Frontal cortex (tissue), 4 donors: ENCODE measurements around the gene WASF2. TPM values are rescaled to one million over a fixed set of nuclear protein-coding genes. Genes with fewer than 3 reads are reported as not detected.
"Not testable (repeated sequence)": the region's sequence is repeated elsewhere in the genome, so short reads cannot be mapped to it uniquely, and the experiment has no call there.

Experiments used
- DNase-seq, 2 donors: peaks; one replicate each; pipeline ENCODE4 v3.0.0; 2012; ENCODE audit warnings: low spot score in 2 of 2
- FAIRE-seq: peaks from 2 replicates; lab custom pipeline; 2012; peaks lifted over from hg19 to GRCh38; lab: Jason Lieb, UNC
- total RNA-seq: library from RNA; depleted of rRNA; stranded (reverse); fragments of >200 nt; gene quantifications from one replicate; pipeline ENCODE4 v1.2.3, GENCODE V29; 2014
- donor health status: control.
- donor health status: control.
- donor health status: control.

Gene WASF2
- total RNA-seq, 1 donor from 2014 or later: 4.5 TPM

- FAIRE-seq (no peak), DNase-seq (no peak)
Measured at GRCh38 chr1:27503844-27504587, 14.0 kb upstream of the WASF2 start.

DNA sequence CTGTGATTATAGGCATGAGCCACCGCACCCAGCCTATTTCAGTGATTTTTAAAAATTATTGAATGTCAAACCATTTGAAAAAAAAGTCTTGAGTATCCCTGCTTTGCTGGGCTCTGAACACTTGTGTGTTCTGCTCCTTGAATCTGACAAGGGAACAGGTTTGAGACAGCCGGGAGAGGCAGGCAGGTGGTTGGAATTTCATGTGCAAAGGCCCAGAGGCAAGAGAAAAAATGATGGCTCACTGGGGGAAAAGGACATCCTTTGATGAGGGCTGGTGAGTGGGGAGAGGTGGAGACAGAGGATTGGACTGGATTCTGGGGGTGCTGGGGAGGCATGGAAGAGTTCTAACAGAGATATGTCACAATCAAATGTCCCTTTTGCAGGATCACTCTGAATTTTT lies 13.1 kb upstream of the WASF2 start:
- FAIRE-seq (no peak), DNase-seq (no peak)

DNA sequence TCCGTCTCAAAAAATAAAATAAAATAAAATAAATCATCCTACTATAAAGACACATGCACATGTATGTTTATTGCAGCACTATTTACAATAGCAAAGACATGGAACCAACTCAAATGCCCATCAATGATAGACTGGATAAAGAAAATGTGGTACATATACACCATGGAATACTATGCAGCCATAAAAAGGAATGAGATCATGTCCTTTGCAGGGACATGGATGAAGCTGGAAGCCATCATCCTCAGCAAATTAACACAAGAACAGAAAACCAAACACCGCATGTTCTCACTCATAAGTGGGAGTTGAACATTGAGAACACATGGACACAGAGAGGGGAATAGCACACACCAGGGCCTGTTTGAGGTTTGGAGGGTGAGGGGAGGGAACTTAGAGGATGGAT lies 11.2 kb upstream of the WASF2 start:
- not testable (repeated sequence) for FAIRE-seq, DNase-seq

DNA sequence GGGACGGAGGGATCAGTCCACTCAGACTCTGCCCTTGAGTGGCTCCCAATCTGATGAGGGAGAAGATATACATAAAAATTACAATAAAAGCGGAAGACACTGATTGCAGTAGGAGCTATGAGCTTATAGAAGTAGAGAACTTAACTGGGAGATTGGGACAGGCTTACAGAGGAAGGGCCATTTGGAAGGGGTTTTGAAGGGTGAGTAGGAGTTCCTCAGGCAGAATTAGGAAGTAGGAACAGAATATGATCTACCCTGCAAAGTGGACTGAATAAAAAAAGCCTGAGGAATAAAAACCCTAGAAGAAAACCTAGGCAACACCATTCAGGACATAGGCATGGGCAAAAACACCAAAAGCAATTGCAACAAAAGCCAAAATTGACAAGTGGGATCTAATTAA lies 9.2 kb upstream of the WASF2 start:
- FAIRE-seq (no peak), DNase-seq (no peak)

- FAIRE-seq (no peak), DNase-seq (no peak)
Measured at GRCh38 chr1:27496604-27497155, 6.7 kb upstream of the WASF2 start.

- FAIRE-seq (no peak), DNase-seq (no peak)
Measured at GRCh38 chr1:27492796-27493195, 2.8 kb upstream of the WASF2 start.

GRCh38 chr1:27491748-27492700 lies 2.1 kb upstream of the WASF2 start:
- DNase-seq: no peak
- FAIRE-seq: no peak

DNA sequence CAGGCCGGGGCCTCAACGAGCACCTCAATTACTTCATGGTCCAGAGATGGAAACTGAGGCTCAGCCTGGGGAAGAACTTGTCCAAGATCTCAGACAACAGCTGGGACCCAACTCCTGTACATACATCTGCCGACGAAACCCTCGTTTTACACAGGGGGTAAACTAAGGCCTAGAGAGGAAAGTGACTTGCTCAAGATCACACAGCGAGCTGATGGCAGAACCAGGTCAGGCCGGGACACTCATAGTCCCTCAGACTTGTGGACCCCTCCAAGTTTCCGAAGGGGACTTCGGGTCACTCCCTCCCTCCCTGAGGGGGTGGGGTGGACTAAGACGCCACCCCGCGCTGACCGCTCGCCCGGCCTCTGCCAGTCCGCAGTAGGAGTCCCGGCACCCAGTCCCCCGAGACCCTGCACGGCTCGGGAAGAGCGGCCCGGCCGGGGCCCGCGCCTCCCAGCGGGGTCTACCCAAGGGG lies 430 bp downstream of the WASF2 start:
- no peak for DNase-seq
- FAIRE-seq: no peak

DNA sequence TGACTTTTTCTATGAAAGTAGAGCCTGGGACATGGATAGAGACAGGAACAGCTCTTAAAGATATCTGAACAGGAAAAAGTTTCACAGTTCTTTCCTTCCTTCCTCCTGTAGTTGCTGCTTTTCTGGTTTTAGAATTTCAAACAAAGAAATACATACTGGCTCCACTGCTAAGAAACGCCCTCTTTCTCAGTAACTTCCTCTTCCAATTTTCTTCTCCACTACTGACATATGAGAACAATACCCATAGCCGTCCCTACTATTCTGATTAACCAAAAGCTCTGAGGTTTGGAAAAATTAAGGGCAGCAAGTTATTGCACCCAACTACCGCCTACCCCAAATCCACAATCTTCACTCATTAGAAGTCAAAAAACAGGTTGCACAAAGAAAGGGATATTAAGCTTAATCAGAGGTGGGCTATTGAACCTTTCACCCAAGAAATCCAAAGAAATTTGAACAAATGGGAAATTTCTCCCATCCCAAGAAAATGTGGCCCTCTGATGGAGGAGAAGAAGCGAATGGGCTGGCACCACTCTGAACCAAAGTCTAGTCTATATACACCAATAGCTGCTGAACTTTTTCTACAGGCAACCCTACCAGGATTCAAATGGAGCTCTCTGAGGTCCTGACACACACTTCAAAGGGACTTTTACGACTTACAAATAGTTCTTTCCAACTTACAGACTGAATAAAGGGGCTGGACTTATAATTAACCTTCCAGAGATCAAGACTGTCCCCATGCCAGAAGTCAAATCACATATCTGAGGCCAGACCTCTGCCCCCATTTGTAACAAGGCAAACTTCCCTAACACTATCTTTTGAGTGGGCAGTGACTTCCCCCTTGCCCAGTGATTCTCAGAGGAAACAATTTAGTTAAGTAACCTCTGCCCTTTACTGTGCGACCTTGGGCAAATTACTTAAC lies 1.7 kb downstream of the WASF2 start:
- FAIRE-seq (no peak), DNase-seq (no peak)

GRCh38 chr1:27485363-27485762 lies 4.6 kb downstream of the WASF2 start:
- no peak for DNase-seq
- FAIRE-seq: no peak

- FAIRE-seq (no peak), DNase-seq (no peak)
Measured at GRCh38 chr1:27483659-27484058, 6.3 kb downstream of the WASF2 start.

DNA sequence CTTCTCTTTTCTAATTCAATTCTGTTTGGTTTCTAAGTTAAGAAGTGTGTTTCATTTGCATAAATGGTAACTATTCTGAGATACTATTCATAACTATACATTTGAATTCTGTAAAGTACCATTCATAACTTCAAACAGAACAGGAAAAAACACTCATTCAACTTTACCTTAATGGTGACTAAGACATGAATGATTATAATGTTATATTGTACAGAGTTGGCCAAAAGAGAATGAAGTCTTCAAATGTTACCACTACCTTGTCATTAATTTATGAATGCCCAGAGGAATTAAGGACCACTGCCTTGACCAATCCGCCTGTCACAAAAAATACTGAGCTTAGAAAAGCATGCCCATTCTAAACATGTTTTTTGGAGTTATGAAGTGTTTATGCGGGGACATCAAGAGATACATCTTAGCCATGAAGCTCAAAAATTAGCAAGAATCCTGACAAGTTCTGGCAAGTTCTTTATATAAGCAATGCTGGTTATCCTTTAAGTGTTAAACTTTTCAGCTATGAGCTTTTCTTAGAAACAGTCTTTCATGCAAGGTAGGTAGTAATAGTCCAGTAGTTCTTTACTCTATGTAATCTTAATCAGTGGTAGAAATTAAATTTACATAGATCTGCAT lies 7.9 kb downstream of the WASF2 start:
- DNase-seq: no peak

DNA sequence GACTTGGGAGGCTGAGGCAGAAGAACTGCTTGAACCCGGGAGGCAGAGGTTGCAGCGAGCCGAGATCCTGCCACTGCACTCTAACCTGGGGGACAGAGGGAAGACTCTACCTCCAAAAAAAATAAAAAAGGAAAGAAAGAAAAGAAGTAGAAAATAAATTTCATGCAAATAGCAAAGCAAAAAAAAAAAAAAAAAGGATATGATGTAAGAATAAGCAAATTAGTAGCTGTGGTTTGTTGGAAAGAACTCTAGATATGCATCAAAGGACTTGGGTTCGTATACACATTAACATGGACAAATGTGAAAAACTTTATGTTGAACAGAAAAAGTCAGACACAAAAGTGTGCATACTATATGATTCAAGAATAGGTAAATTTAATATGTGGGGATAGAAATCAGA lies 11.9 kb downstream of the WASF2 start:
- no peak for FAIRE-seq
- no peak for DNase-seq

More for the DNA sequence above, 7.9 kb downstream of the WASF2 start:
- FAIRE-seq: no peak

DNA sequence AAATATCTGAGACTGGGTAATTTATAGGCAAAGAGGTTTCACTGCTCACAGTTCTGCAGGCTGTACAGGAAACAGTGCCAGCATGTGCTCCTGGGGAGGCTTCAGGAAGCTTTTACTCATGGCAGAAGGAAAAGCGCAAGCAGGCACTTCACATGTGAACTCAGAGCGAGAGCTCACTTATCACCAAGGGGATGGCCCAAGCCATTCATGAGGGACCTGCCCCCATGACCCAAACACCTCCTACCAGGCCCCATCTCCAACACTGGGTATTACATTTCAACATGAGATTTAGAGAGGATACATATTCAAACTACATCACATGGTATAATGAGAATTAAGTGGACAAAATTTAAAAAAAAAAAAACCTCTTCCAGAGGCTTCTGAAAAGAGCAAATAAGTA lies 13.7 kb downstream of the WASF2 start:
- FAIRE-seq: no peak

DNA sequence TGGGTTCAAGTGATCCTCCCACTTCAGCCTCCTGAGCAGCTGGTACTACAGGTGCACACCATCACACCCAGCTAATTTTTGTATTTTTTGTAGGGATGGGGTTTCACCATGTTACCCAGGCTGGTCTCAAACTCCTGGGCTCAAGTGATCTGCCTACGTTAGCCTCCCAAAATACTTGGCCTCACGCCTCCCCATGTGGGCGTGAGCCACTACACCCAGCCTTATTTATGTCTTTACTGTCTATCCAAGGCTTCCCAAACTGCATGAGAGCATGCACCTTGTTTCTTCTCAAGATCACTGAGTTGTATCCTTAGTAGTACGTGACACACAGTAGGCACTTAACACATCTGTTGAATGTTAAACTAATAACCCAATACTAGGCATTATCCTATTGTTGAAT lies 14.2 kb downstream of the WASF2 start:
- FAIRE-seq: no peak

More for the DNA sequence above, 13.7 kb downstream of the WASF2 start:
- DNase-seq: no peak

DNA sequence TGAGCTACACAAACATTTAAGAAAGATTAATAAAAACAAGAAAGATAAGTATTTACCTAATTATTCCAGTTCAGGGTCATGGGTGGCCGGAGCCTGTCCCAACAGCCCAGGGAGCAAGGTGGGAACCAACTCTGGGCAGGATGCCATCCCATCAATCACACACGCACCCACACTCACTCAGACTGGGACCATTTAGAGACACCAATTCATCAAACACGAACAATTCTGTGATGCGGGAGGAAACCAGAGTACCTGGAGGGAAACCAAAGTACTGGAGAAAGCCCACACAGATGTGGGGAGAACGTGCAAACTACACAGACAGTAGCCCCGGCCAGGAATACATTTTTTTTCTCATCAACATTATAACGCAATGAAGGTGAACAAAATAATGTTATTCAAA lies 16.2 kb downstream of the WASF2 start:
- FAIRE-seq: no peak
- DNase-seq: no peak

More for the DNA sequence above, 14.2 kb downstream of the WASF2 start:
- DNase-seq: no peak

- FAIRE-seq: not testable (repeated sequence)
Measured at GRCh38 chr1:27472098-27472497, 17.9 kb downstream of the WASF2 start.

DNA sequence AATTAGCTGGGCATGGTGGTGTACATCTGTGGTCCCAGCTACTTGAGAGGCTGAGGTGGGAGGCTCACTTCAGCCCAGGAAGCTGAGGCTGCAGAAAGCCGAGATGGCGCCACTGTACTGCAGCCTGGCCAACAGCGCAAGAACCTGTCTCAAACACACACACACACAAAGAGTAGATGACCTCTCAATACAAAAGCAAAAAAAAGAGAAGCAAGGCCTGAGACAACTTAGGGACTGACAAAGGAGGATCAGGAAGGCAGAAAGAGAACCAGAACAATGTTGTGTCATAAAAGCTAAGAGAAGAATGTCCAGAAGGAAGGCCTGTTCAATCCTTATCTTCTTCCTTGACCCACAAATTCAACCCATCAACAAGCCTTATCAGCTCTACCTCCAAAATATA lies 18.5 kb downstream of the WASF2 start:
- DNase-seq: no peak
- FAIRE-seq: no peak

More at GRCh38 chr1:27472098-27472497, 17.9 kb downstream of the WASF2 start:
- DNase-seq: not testable (repeated sequence)

DNA sequence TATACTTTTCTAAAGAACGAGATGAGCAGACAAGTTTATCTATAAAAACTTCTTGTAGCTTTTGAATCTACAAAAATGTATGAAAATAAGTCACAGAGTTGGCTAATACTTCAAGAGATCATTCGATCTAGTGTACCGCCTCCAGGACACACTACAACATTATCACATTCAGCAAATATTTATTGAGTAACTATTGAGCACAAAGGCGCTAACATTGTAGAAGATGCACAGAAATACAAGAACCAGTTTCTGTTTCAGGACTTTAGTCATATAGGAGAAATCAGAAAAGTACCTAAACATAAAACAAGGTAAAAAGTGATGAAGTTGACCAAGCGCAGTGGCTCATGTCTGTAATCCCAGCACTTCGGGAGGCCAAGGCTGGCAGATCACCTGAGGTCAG lies 20.6 kb downstream of the WASF2 start:
- FAIRE-seq (no peak), DNase-seq (no peak)
